GM19328 (cell line): ENCODE results near the gene IKZF2.
"Not testable (repeated sequence)": the region's sequence is repeated elsewhere in the genome, so short reads cannot be mapped to it uniquely, and the experiment has no call there.

Source experiments
- ATAC-seq: cut with Tn5 transposase; IDR thresholded peaks from one replicate; pipeline ENCODE4 v1.9.1; 2021; ENCODE audit warnings: mild to moderate bottlenecking, moderate library complexity; ENCODE audit not compliant: unreplicated experiment

The IKZF2 gene

DNA sequence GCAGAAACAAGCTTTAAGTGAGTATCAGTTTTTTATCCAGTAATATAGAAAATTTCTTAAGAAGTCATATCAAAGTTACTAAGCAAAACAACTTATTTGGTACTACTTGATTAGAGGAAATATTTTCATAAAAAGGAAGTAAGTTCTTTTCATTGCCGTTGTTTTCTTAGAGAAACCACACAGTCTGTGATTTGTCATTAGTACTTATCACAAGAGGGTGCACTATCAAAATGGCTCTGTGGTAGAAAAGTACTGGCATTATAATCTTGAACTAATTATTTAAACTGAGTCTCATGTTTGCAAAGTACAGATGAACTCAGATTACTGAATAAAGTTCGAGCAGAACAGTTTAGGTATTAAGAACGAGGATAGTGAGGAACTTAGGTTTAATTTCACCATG, 93.4 kb downstream of the IKZF2 start:
- no peak for ATAC-seq

DNA sequence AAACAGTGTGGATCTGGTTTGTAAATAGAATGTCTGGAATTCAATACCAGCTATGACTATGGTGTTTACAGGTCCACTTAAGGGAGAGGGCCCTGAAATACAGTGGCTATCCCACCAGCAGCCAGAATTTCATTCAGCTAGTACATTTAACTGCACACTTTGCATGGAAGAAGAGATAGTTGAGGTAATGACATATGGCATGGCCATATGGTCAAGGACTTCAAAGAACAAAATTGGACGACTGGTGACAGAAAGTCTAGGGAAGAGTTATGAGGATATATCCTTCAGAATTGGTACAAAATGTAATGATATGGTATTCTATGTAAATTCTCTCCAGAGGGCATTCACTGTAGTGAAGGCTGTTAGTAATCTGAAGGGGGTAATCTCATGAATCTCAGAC, 105.0 kb downstream of the IKZF2 start:
- no peak for ATAC-seq

DNA sequence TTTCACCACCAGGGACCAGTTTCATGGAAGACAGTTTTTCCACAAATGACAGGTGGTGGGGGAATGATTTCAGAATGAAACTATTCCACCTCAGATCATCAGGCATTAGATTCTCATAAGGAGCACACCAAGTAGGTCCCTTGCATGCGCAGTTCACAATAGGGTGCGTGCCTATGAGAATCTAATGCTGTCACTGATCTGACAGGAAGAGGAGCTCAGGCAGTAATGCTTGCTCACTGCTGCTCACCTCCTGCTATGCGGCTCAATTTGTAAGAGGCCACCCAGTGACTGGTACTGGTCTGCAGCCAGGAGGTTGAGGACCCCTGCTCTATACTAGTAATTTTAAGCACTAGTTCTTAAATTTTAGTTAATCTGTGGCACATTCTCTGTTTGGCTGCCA, 107.8 kb downstream of the IKZF2 start:
- no peak for ATAC-seq

DNA sequence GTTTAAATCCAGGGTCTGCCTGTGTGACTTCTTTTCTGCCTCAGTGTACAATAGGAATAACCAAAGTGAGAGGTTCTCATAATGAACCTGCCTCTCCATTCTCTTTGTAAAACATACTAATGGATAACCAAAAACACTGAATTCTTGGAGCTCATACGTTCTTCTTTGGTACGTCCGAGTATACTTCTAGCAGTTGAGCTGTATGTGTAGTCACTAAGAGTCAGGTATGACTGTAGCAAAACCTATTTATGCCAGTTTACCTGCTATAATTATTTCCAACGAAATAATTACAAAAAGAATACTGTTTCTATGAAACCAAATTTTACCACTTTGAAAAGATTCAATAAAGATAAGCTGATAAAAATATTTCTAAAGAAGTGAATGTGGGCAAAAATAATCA, 109.2 kb downstream of the IKZF2 start:
- no peak for ATAC-seq

DNA sequence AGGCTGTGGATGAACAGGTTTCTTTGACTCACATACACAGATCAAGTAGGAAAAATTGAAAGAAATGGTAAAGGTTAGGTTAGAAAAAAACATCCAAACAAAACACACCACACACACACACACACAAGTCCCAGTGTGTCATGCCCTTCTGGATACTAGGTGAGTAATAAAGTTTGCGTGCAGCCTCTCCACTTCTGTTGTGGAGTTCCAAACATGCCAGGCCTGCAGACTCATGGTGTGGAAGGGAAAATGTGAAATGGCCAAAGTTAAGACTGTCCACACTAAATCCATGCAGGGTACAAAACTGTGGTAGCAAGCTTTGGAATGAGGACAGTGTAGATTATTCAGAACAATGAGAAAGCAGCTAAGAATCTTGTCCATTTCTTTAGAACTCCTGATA, 114.6 kb downstream of the IKZF2 start:
- no peak for ATAC-seq

DNA sequence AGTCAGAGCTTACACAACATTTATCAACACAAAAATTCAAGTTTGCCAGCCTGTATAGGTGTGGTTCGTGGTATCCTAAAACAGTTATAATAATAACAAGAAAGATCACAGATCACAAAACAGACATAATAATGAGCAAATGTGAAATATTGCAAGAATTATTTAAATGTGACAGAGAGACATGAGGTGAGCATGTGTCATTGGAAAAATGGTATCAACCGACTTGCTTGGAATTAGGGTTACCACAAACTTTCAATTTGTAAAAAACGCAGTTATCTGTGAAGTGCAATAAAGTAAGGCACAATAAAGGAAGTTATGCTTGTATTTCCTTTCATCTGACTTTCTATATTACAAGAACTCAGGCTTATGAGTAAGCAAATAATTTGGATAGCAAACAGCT, 116.8 kb downstream of the IKZF2 start:
- no peak for ATAC-seq

DNA sequence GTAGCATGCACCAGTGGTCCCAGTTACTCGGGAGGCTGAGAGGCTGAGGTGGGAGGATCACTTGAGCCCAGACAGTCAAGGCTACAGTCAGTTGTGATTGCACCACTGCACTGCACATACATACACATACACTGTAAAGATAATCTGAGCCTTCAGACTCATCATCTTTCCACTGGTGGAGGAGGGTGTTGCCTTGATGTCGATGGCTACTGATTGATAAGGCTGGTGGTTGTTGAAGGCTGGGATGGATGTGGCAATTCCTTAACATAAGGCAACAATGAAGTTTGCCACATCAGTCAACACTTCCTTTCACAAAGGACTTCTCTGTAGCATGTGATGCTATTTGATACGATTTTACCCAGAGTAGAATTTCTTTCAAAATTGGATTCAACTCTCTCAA, 118.8 kb downstream of the IKZF2 start:
- no peak for ATAC-seq

DNA sequence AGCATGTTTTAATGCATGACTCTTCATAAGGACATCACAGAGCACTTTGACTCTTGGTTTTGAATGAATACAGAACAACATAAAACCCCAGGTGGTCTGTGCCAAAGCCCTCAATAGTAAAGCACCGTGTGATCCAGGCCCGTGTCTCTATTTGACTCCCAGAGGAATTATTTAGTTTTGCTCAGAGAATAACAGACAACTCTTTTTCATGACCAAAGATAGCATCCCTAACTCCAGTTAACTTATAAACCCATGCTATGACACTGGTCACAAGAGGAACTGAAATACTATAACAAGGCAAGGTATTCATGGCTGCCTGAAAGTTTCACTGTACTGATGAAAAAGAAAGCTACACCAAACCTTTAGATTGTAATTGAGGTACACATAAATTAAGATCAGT, 128.4 kb downstream of the IKZF2 start:
- peak; percentile 73 for ATAC-seq

DNA sequence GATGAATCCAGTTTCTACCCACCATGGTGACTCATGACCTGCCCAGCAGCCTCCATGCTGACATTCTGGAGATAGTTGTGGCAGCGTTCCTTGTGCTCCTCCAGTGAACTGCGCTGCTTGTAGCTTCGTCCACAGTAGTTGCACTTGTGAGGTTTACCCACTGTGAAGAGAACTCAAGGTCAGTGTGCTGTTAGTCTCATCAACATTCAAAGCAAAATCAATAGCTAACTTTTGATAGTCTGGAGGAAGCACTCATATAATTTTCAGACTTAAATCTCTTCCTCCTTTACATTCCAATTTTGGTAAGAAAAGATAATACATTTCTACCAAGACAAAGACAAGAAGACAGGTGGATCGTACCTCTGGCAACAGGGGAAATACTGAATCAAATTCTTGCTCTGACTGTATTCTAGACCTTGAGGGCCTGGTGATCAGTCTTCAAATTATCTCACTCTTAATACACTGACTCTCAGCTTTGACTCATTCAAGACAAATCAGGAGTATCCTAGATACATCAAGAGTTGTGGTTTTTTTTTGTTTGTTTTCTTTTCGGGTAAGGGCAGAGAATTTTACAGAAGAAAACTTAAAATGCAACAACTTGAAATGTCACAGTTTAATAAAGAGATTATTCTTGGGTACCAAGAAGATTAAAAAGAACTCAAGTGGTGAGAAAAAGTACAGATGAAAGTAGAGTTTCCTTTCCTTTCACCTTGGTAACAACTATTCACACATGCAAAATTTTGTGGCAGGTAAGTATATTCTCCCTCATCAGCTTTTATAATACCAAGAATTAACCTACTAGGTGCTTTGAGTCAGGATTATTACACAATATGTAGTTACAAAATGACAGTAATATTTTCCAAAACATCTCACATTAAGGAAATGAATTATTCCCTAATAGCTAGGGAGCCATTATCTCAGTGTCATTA, 129.2 kb downstream of the IKZF2 start:
- peak; percentile 76 for ATAC-seq

DNA sequence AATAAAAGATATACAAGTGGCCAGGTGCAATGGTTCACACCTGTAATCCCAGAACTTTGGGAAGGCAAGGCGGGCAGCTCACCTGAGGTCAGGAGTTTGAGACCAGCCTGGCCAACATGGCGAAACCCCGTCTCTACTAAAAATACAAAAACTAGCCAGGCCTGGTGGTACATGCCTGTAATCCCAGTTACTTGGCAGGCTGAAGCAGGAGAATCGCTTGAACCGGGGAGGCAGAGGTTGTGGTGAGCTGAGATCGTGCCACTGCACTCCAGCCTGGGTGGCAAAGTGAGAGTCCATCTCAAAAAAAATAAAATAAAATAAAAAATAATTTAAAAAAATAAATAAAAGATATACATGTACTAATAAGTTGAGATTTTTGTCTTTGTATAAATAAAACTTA, 130.5 kb downstream of the IKZF2 start:
- not testable (repeated sequence) for ATAC-seq

DNA sequence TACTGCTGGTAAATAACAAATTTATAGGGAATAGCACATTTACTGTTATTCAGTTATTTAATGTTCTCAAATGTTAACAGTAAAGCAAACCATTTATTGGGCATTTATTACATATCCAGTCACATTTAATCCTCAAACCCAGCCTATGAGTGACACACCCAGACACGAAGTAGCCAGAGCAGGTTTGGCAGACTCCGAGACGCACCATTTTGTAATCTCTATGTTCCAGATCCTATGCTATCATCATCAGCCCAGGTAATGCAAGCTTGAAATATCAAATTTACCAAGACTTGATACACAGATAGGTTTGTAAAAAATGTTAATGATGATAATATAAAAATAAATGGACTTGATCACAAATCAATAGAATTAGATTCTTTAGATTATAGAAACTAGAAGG, 131.1 kb downstream of the IKZF2 start:
- no peak for ATAC-seq

DNA sequence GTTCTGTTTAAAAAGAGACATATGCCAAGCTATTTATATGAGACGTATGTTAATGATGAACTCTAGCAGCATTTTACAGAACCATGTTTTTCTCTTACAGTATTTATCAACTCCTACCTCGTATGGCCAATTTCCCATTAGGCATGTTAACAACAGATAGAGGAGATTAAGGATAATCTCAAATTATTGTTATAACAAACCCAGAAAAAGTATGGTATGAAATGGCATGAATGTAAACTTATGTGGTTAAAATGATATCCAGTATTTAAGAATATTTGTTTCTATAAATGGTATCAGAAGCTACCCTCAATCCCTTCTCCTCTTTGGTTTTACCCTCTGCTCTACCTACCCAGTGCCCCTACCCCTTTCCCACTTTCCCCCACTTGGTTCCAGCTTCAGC, 132.0 kb downstream of the IKZF2 start:
- no peak for ATAC-seq

DNA sequence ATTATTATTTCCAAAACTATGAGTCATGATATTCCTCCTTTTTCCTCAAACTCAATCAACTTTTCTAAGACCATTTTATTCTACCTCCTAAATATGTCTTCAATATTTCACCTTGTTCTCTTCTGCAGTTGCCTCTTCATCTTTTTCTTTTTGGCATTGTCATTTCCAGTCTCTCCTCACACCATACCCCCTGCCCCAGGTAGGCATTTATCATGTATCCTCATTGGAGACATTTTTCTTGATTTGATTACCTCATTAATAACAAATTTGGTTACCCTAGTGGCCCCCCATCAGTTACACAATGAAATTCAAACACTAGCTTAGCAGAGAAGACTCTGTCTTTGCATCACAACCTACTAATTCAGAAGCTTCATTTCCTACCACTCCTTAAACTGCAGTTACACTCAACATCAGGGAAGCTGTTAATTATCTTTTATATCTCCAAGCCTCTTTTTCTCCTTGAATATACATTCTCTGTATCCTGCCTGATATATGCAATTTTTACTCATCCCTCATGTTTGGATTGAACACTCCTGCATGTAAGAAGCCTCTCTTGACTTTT, 133.0 kb downstream of the IKZF2 start:
- no peak for ATAC-seq

DNA sequence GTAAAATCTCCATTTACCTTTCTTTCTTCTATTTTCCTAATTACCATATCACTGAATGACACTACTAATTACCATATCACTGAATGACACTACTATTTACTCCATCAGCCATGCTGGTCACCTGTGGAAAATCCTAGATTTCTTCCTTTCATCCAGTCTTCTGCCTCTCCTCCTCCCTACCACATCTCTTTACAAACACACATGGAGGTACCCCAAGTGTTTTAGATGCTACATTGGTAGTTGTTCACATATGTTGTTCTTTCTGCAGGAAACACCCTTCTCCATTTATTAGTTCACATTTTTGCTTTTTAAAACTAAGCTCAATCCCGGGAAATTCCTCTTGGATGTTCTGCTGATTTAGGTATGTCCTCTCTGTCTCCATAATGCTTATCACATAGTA, 134.0 kb downstream of the IKZF2 start:
- ATAC-seq: no peak

DNA sequence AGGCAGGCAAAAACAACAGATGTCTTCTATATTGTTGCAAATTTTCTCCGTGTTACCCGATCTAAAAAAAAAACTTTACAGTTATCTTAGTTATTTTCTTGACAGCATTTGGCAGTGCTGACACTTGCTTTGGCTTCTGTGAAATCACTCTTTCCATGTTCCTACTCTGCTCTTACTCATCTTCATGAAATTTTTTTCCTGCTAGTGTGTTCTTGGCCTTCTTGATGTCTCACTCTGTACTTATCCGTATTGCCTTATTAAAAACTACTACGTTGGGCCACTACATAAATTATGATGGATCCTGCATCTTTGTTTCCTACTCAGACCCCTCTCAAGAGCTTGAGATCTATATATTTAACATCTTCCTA, 134.4 kb downstream of the IKZF2 start:
- no peak for ATAC-seq

DNA sequence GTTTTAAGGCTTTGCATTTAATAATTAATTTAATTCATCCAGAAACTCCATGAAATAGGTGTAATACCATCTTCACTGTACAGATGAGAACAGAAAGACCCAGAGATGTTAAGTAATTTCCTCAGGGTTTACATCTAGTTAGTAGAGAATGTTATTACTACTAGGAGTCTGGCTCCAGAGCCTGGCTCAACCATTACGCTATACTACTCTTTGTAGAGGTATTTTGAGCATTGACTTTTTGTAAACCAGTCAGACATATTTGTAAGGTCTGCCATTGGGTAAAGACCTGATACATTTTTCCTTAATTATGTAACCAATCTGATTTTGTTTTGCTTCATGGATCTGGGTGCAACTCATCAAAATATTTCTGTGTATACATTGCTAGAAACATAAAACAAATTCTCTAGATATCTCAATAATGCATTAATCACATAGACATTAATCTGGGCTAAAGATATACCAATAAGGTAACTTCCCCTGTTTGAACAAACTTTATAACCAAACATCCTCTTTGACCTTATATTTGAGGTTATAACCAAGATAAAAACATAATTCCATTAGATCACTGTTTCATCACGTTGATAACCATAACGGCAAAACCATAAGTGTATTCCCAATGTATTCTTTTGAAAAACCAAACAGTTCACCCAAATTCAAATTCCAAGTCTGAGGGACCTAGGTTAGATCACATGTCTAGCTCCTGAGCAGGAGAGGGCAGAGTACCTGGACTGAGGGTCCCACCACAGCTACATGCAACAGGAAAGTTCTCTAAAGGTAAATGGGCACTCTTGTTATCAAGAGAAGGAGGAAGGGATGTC, 135.0 kb downstream of the IKZF2 start:
- no peak for ATAC-seq

DNA sequence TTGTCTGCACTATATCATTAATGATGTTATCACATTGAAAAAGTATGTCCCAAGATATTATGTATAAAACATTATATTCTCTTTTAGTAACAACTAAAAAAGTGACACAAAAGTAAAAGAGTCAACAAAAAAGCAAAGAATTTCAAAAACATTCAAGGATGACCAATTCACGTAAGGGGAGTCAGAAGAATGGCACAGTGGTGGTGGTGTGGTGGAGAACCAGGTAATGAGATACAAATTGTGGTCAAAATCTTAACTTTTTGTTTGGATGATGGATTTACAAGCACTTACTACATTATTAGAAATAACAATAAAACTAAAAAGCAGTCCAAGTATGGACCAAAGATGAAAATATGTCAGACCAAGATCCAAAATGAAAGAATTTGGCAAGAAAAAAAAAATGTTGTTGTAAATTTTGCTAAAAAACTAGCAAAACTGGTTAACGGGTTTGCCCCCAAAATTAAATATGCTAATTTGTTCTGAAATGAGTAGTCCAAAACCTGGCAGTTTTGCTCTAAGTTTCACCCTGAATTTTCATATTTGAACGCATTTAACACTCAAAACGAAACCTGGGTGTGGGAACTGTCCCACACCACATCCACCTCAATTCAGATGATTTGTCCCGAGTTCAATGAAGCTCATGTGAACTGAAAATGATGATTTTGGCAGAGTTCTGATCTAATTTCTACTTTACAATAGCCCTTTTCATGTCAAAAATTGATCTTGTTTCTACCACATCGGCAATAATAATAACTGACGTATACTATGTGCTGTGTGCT, 135.8 kb downstream of the IKZF2 start:
- ATAC-seq: peak; percentile 81

DNA sequence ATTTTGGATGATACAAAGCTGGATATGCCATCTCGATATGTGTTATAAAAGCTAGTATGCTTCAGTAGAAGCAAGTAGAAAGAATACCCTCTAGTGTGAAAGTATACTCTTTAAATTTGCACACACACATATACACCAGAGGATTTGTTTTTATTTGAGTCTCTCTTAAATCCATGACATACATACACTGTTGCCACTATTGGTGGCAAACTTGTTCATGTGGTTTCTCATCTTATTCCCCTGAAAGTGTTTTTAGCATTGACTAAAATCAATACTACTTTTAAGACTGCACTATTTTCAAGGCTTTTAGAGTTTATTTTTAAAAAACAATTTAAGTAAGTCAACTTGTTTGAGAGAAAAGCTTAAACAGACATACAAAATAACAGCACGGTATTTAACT, 137.4 kb downstream of the IKZF2 start:
- no peak for ATAC-seq

DNA sequence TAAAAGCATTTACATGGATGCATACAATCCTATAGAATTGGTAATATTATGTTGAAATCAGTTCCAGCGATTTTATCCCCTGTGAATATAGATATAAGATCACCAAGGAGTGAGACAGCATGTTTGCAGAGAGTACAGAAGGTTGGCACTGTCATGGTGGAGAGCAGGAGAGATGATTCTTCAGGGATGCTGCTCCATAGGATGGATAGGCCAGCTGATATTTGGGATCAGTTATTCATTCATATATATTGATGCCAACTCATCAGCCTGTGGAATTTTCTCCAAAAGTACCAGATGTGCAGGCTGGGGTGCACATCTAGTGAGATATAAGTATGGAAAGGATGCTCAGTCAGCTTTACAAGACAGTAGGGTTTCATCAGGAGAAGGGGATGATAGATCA, 139.9 kb downstream of the IKZF2 start:
- no peak for ATAC-seq

DNA sequence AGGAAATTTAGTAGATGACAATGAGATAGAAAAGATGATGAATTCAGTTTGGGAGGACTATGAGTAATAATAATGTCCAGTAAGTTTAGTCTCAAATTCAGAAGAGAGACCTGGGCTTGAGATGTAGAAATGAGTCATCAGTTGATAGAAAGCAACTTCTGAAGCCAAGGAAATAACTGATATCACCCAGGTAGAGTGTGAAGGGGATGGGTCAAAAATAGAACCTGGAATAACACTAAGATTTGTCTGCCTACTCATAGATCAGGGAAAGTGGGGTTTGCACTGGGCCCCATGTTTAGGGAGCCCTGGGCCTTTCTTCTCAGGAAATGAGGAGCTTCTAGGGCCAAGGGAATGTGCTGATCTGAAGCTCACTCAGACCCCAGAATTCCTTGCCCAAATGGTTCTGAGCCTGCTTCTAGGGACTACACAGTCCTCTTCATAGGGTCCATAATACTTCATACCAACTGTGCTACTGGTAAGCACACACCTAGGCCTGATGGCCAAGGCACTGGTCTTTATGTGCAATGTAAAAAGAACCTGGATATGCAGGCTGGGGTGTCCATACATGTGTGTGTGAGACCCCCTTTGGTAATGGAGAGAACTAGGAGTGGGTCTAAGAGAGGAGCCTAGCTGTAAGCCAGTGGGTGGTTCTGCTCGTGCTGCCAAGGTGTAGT, 141.2 kb downstream of the IKZF2 start:
- no peak for ATAC-seq
